Activated T-helper 1 cell treated with anti-CD3 and anti-CD28 coated beads, Interleukin-2, amount 50 U/mL, for 16 hours (primary cell): ENCODE results near the gene LSM14B.
"Not testable (repeated sequence)": the region's sequence is repeated elsewhere in the genome, so short reads cannot be mapped to it uniquely, and the experiment has no call there.

Experiments used
- DNase-seq, 2 donors: peaks; one replicate each; pipeline ENCODE4 v3.0.0-alpha.2; 2020; ENCODE audit warnings: low read depth in 1 of 2, low spot score in 1 of 2

The LSM14B gene

GRCh38 chr20:62145688-62146018 is 23.4 kb downstream of the LSM14B start:
- no peak for DNase-seq

GRCh38 chr20:62146019-62146755 is 23.9 kb downstream of the LSM14B start:
- no peak for DNase-seq

GRCh38 chr20:62147125-62147524 is 24.9 kb downstream of the LSM14B start:
- DNase-seq: no peak

- no peak for DNase-seq
These were observed 25.3 kb downstream of the LSM14B start for GRCh38 chr20:62147528-62147927.

GRCh38 chr20:62148383-62148782 is 26.1 kb downstream of the LSM14B start:
- not testable (repeated sequence) for DNase-seq

- DNase-seq: no peak
These were observed 26.6 kb downstream of the LSM14B start for GRCh38 chr20:62148908-62149314.

GRCh38 chr20:62149532-62150309 is 27.4 kb downstream of the LSM14B start:
- no peak for DNase-seq

GRCh38 chr20:62150310-62150575 is 28.0 kb downstream of the LSM14B start:
- DNase-seq: no peak

- no peak for DNase-seq
These were observed 28.9 kb downstream of the LSM14B start for GRCh38 chr20:62151225-62151624.

- DNase-seq: no peak
These were observed 29.6 kb downstream of the LSM14B start for GRCh38 chr20:62151835-62152364.

- no peak for DNase-seq
These were observed 33.4 kb downstream of the LSM14B start for GRCh38 chr20:62155428-62156253.

GRCh38 chr20:62156254-62156556 is 33.9 kb downstream of the LSM14B start:
- no peak for DNase-seq

- peak; percentile 46 to 55 for DNase-seq
These were observed 34.5 kb downstream of the LSM14B start for GRCh38 chr20:62156592-62157386.

GRCh38 chr20:62157387-62158087 is 35.3 kb downstream of the LSM14B start:
- no peak for DNase-seq

GRCh38 chr20:62158088-62158400 is 35.8 kb downstream of the LSM14B start:
- no peak for DNase-seq

- DNase-seq: no peak
These were observed 36.3 kb downstream of the LSM14B start for GRCh38 chr20:62158541-62158940.

- no peak for DNase-seq
These were observed 36.8 kb downstream of the LSM14B start for GRCh38 chr20:62159052-62159451.

GRCh38 chr20:62159839-62160238 is 37.6 kb downstream of the LSM14B start:
- peak in 1 of 2 donors; percentile 42 for DNase-seq

- DNase-seq: no peak
These were observed 38.0 kb downstream of the LSM14B start for GRCh38 chr20:62160253-62160652.

- DNase-seq: no peak
These were observed 38.6 kb downstream of the LSM14B start for GRCh38 chr20:62160876-62161275.

- no peak for DNase-seq
These were observed 39.1 kb downstream of the LSM14B start for GRCh38 chr20:62161347-62161746.
